GM18508 (cell line): ENCODE measurements around the gene FHIT.
"Not testable (repeated sequence)": the region's sequence is repeated elsewhere in the genome, so short reads cannot be mapped to it uniquely, and the experiment has no call there.

Experiments
- ATAC-seq: cut with Tn5 transposase; IDR thresholded peaks from one replicate; pipeline ENCODE4 v1.9.1; 2021; ENCODE audit warnings: moderate number of reproducible peaks; ENCODE audit not compliant: insufficient read depth, unreplicated experiment

Gene FHIT

GRCh38 chr3:59818033-59818918, 1433.0 kb downstream of the FHIT start:
- ATAC-seq = no peak

- ATAC-seq = no peak
Observed at GRCh38 chr3:59817511-59817910, 1433.7 kb downstream of the FHIT start.

- ATAC-seq = no peak
Observed at GRCh38 chr3:59816312-59816711, 1434.9 kb downstream of the FHIT start.

GRCh38 chr3:59813148-59813538, 1438.1 kb downstream of the FHIT start:
- ATAC-seq = no peak

- no peak for ATAC-seq
Observed at GRCh38 chr3:59812237-59813147, 1438.8 kb downstream of the FHIT start.

- ATAC-seq = no peak
Observed at GRCh38 chr3:59811160-59811559, 1440.1 kb downstream of the FHIT start.

- ATAC-seq = no peak
Observed at GRCh38 chr3:59810606-59811005, 1440.6 kb downstream of the FHIT start.

- no peak for ATAC-seq
Observed at GRCh38 chr3:59809710-59810444, 1441.4 kb downstream of the FHIT start.

- ATAC-seq = no peak
Observed at GRCh38 chr3:59809016-59809415, 1442.2 kb downstream of the FHIT start.

GRCh38 chr3:59808446-59808845, 1442.8 kb downstream of the FHIT start:
- no peak for ATAC-seq

- no peak for ATAC-seq
Observed at GRCh38 chr3:59803268-59803667, 1448.0 kb downstream of the FHIT start.

- not testable (repeated sequence) for ATAC-seq
Observed at GRCh38 chr3:59802453-59802852, 1448.8 kb downstream of the FHIT start.

- ATAC-seq = no peak
Observed at GRCh38 chr3:59802045-59802444, 1449.2 kb downstream of the FHIT start.

GRCh38 chr3:59800481-59800880, 1450.8 kb downstream of the FHIT start:
- no peak for ATAC-seq

GRCh38 chr3:59798372-59799086, 1452.7 kb downstream of the FHIT start:
- no peak for ATAC-seq

GRCh38 chr3:59797533-59797932, 1453.7 kb downstream of the FHIT start:
- no peak for ATAC-seq

- ATAC-seq = no peak
Observed at GRCh38 chr3:59796456-59796855, 1454.8 kb downstream of the FHIT start.

- no peak for ATAC-seq
Observed at GRCh38 chr3:59795756-59796155, 1455.5 kb downstream of the FHIT start.

- no peak for ATAC-seq
Observed at GRCh38 chr3:59793976-59794375, 1457.3 kb downstream of the FHIT start.

GRCh38 chr3:59791774-59792308, 1459.4 kb downstream of the FHIT start:
- no peak for ATAC-seq
